ENCODE results near the gene YWHAE.
"Not testable (repeated sequence)": the region's sequence is repeated elsewhere in the genome, so short reads cannot be mapped to it uniquely, and the experiment has no call there.

The YWHAE gene

DNA sequence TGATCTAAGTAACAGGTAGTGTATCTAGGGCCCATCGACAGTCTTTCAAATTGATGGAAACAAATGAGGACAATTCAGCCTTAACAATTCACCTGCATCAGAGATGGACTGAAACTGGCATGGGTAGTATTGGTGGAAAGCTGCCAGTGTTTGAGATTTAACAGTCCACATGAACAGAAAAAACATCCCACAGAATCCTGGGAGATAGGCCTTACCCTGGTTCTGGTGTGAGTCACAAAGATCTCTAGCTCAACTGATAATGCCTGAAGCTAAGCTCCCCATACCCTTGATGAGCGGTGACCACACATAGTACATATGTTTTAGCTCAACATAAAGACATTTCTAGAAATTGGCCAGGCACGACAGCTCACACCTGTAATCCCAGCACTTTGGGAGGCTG, 34.1 kb upstream of the YWHAE start:
- no peaks in the 10 kb centered on the region for H3K4me1 ChIP-seq (ENCODE audit: control insufficient read depth, insufficient read depth, low read length, poor library complexity, severe bottlenecking)
- peaks cover 26% of the 10 kb centered on the region for H3K36me3 ChIP-seq (ENCODE audit: control insufficient read depth, insufficient read depth, low read length)
- H3K9me3 ChIP-seq (ENCODE audit: control insufficient read depth, low read length), result no peaks in the 10 kb centered on the region
- H3K27ac ChIP-seq (ENCODE audit: insufficient read depth, low read length, poor library complexity, severe bottlenecking), result no peak overlapping the region
- no peak overlapping the region for H3K4me3 ChIP-seq (ENCODE audit: insufficient read depth, low read depth, low read length, poor library complexity, severe bottlenecking)
- no peaks in the 10 kb centered on the region for H3K27me3 ChIP-seq (replicated peaks; ENCODE audit: control insufficient read depth, insufficient read depth, low read length, poor library complexity, severe bottlenecking)
- no peak for DNase-seq

DNA sequence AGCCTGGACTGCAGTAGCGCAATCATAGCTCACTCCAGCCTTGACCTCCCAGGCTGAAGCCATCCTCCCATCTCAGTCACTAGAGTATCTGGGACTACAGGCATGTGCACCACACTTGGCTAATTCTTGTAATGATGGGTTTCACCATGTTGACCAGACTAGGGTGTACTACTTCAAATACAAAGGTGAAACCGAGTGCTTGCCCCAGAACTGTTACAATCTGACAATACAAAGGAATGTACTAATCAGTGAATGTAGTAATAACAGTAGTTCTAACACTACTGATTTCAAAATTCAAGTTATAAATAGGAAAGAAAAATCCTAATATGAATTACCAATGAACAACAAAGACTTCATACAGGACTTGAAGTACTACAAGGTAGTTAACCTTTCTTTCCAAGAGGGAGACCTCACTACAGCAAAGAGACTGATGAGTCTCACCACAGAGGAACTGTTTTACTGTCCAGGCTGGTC, 31.6 kb upstream of the YWHAE start:
- H3K27me3 ChIP-seq (replicated peaks; ENCODE audit: control insufficient read depth, insufficient read depth, low read length, poor library complexity, severe bottlenecking), result no peaks in the 10 kb centered on the region
- no peak overlapping the region for H3K4me3 ChIP-seq (ENCODE audit: insufficient read depth, low read depth, low read length, poor library complexity, severe bottlenecking)
- no peaks in the 10 kb centered on the region for H3K4me1 ChIP-seq (ENCODE audit: control insufficient read depth, insufficient read depth, low read length, poor library complexity, severe bottlenecking)
- no peak overlapping the region for H3K27ac ChIP-seq (ENCODE audit: insufficient read depth, low read length, poor library complexity, severe bottlenecking)
- DNase-seq, result no peak
- no peaks in the 10 kb centered on the region for H3K9me3 ChIP-seq (ENCODE audit: control insufficient read depth, low read length)
- H3K36me3 ChIP-seq (ENCODE audit: control insufficient read depth, insufficient read depth, low read length), result peaks cover 23% of the 10 kb centered on the region

- no peaks in the 10 kb centered on the region for H3K27me3 ChIP-seq (replicated peaks; ENCODE audit: control insufficient read depth, insufficient read depth, low read length, poor library complexity, severe bottlenecking)
- H3K4me3 ChIP-seq (ENCODE audit: insufficient read depth, low read depth, low read length, poor library complexity, severe bottlenecking), result no peak overlapping the region
- no peaks in the 10 kb centered on the region for H3K9me3 ChIP-seq (ENCODE audit: control insufficient read depth, low read length)
- H3K27ac ChIP-seq (ENCODE audit: insufficient read depth, low read length, poor library complexity, severe bottlenecking), result no peak overlapping the region
- DNase-seq, result no peak
- H3K4me1 ChIP-seq (ENCODE audit: control insufficient read depth, insufficient read depth, low read length, poor library complexity, severe bottlenecking), result no peaks in the 10 kb centered on the region
- H3K36me3 ChIP-seq (ENCODE audit: control insufficient read depth, insufficient read depth, low read length), result peaks cover 27% of the 10 kb centered on the region
These were observed 23.6 kb upstream of the YWHAE start for GRCh38 chr17:1423456-1424135.

GRCh38 chr17:1422885-1423284, 22.9 kb upstream of the YWHAE start:
- Histone ChIP-seq H3K27ac (ENCODE audit: insufficient read depth, low read length, poor library complexity, severe bottlenecking) (no peak overlapping the region), H3K4me3 (ENCODE audit: insufficient read depth, low read depth, low read length, poor library complexity, severe bottlenecking) (no peak overlapping the region), H3K9me3 (ENCODE audit: control insufficient read depth, low read length) (no peaks in the 10 kb centered on the region), H3K4me1 (ENCODE audit: control insufficient read depth, insufficient read depth, low read length, poor library complexity, severe bottlenecking) (no peaks in the 10 kb centered on the region), H3K36me3 (ENCODE audit: control insufficient read depth, insufficient read depth, low read length) (peaks cover 27% of the 10 kb centered on the region), H3K27me3 (replicated peaks; ENCODE audit: control insufficient read depth, insufficient read depth, low read length, poor library complexity, severe bottlenecking) (no peaks in the 10 kb centered on the region)
- no peak for DNase-seq

- Histone ChIP-seq H3K4me1 (ENCODE audit: control insufficient read depth, insufficient read depth, low read length, poor library complexity, severe bottlenecking) (no peaks in the 10 kb centered on the region), H3K27ac (ENCODE audit: insufficient read depth, low read length, poor library complexity, severe bottlenecking) (no peak overlapping the region), H3K9me3 (ENCODE audit: control insufficient read depth, low read length) (no peaks in the 10 kb centered on the region), H3K27me3 (replicated peaks; ENCODE audit: control insufficient read depth, insufficient read depth, low read length, poor library complexity, severe bottlenecking) (no peaks in the 10 kb centered on the region), H3K36me3 (ENCODE audit: control insufficient read depth, insufficient read depth, low read length) (peaks cover 27% of the 10 kb centered on the region), H3K4me3 (ENCODE audit: insufficient read depth, low read depth, low read length, poor library complexity, severe bottlenecking) (no peak overlapping the region)
- no peak for DNase-seq
These were observed 21.4 kb upstream of the YWHAE start for GRCh38 chr17:1421470-1421869.

GRCh38 chr17:1420981-1421380, 21.0 kb upstream of the YWHAE start:
- Histone ChIP-seq H3K36me3 (ENCODE audit: control insufficient read depth, insufficient read depth, low read length) (peaks cover 27% of the 10 kb centered on the region), H3K27ac (ENCODE audit: insufficient read depth, low read length, poor library complexity, severe bottlenecking) (no peak overlapping the region)

GRCh38 chr17:1420163-1420562, 20.1 kb upstream of the YWHAE start:
- no peaks in the 10 kb centered on the region for H3K27me3 ChIP-seq (replicated peaks; ENCODE audit: control insufficient read depth, insufficient read depth, low read length, poor library complexity, severe bottlenecking)
- no peak overlapping the region for H3K4me3 ChIP-seq (ENCODE audit: insufficient read depth, low read depth, low read length, poor library complexity, severe bottlenecking)
- peaks cover 22% of the 10 kb centered on the region for H3K36me3 ChIP-seq (ENCODE audit: control insufficient read depth, insufficient read depth, low read length)
- H3K9me3 ChIP-seq (ENCODE audit: control insufficient read depth, low read length), result no peaks in the 10 kb centered on the region
- H3K4me1 ChIP-seq (ENCODE audit: control insufficient read depth, insufficient read depth, low read length, poor library complexity, severe bottlenecking), result no peaks in the 10 kb centered on the region
- no peak overlapping the region for H3K27ac ChIP-seq (ENCODE audit: insufficient read depth, low read length, poor library complexity, severe bottlenecking)
- DNase-seq, result no peak

More at GRCh38 chr17:1420981-1421380, 21.0 kb upstream of the YWHAE start:
- H3K9me3 ChIP-seq (ENCODE audit: control insufficient read depth, low read length), result no peaks in the 10 kb centered on the region
- no peaks in the 10 kb centered on the region for H3K27me3 ChIP-seq (replicated peaks; ENCODE audit: control insufficient read depth, insufficient read depth, low read length, poor library complexity, severe bottlenecking)
- H3K4me3 ChIP-seq (ENCODE audit: insufficient read depth, low read depth, low read length, poor library complexity, severe bottlenecking), result no peak overlapping the region
- H3K4me1 ChIP-seq (ENCODE audit: control insufficient read depth, insufficient read depth, low read length, poor library complexity, severe bottlenecking), result no peaks in the 10 kb centered on the region
- DNase-seq, result no peak

DNA sequence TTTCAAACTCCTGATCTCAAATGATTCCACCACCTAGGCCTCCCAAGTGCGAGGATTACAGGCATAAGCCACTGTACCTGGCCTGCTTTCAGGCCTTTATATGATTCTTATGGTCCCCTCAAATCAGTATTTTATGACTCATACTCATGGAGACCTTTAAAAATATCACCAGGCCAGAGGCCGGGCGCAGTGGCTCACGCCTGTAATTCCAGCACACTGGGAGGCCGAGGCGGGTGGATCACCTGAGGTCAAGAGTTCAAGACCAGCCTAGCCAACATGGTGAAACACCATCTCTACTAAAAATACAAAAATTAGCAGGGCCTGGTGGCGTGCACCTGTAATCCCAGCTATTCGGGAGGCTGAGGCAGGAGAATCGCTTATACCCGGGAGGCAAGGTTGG, 18.5 kb upstream of the YWHAE start:
- H3K36me3 ChIP-seq (ENCODE audit: control insufficient read depth, insufficient read depth, low read length), result peaks cover 20% of the 10 kb centered on the region
- H3K9me3 ChIP-seq (ENCODE audit: control insufficient read depth, low read length); H3K4me3 ChIP-seq (ENCODE audit: insufficient read depth, low read depth, low read length, poor library complexity, severe bottlenecking); DNase-seq; H3K27me3 ChIP-seq (replicated peaks; ENCODE audit: control insufficient read depth, insufficient read depth, low read length, poor library complexity, severe bottlenecking); H3K27ac ChIP-seq (ENCODE audit: insufficient read depth, low read length, poor library complexity, severe bottlenecking); H3K4me1 ChIP-seq (ENCODE audit: control insufficient read depth, insufficient read depth, low read length, poor library complexity, severe bottlenecking): not testable (repeated sequence)

DNA sequence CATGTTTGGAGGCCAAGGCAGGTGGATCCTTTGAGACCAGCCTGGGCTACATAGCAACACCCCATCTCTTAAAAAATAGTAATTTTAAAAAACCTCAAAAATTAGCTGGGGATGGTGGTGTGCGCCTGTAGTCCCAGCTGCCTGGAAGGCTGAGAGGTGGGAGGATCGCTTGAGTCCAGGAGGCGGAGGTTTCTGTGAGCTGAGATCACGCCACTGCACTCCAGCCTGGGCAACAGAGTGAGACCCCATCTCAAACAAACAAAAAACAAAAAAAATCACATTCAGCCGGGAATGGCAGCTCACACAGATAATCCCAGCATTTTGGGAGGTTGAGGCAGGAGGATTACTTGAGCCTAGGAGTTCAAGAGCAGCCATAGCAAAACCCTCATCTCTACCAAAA, 16.4 kb upstream of the YWHAE start:
- Histone ChIP-seq H3K27me3 (replicated peaks; ENCODE audit: control insufficient read depth, insufficient read depth, low read length, poor library complexity, severe bottlenecking) (no peaks in the 10 kb centered on the region), H3K4me1 (ENCODE audit: control insufficient read depth, insufficient read depth, low read length, poor library complexity, severe bottlenecking) (no peaks in the 10 kb centered on the region), H3K27ac (ENCODE audit: insufficient read depth, low read length, poor library complexity, severe bottlenecking) (no peak overlapping the region), H3K36me3 (ENCODE audit: control insufficient read depth, insufficient read depth, low read length) (peaks cover 5% of the 10 kb centered on the region), H3K4me3 (ENCODE audit: insufficient read depth, low read depth, low read length, poor library complexity, severe bottlenecking) (no peak overlapping the region), H3K9me3 (ENCODE audit: control insufficient read depth, low read length) (no peaks in the 10 kb centered on the region)
- DNase-seq, result no peak

DNA sequence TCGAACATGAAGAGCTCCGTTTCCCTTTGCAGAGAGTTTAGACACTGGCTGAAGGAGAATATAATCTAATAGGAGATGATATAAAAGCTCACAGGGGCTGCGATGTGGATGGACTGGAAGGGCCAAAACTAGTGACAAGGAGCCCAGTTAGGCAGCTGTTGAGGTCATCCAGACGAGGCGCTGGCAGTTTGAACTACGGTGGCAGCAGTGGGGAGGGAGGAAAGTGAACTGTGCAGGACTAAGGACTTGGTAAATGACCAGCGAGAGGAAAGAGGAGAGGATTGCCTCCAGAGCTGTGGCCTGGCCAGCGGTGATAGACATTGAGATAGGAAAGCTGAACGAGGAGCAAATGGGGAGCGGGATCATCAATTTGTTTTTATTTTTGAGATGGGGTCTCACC, 14.6 kb upstream of the YWHAE start:
- DNase-seq, result no peak
- H3K27ac ChIP-seq (ENCODE audit: insufficient read depth, low read length, poor library complexity, severe bottlenecking), result no peak overlapping the region
- no peak overlapping the region for H3K4me3 ChIP-seq (ENCODE audit: insufficient read depth, low read depth, low read length, poor library complexity, severe bottlenecking)
- no peaks in the 10 kb centered on the region for H3K4me1 ChIP-seq (ENCODE audit: control insufficient read depth, insufficient read depth, low read length, poor library complexity, severe bottlenecking)
- H3K27me3 ChIP-seq (replicated peaks; ENCODE audit: control insufficient read depth, insufficient read depth, low read length, poor library complexity, severe bottlenecking), result no peaks in the 10 kb centered on the region
- no peaks in the 10 kb centered on the region for H3K36me3 ChIP-seq (ENCODE audit: control insufficient read depth, insufficient read depth, low read length)
- no peaks in the 10 kb centered on the region for H3K9me3 ChIP-seq (ENCODE audit: control insufficient read depth, low read length)

Measured in effector memory CD4-positive, alpha-beta T cell (primary cell).